LNCaP clone FGC (cell line): ENCODE results near the gene TNK2.
"Not testable (repeated sequence)": the region's sequence is repeated elsewhere in the genome, so short reads cannot be mapped to it uniquely, and the experiment has no call there.

Source experiments
- DNase-seq: peaks from one replicate; pipeline ENCODE4 v3.0.0-alpha.2; 2011; ENCODE audit warnings: low read depth
- H3K4me3 ChIP-seq: 2 replicates; pipeline ENCODE4 v1.5.1; 2011; ENCODE audit warnings: mild to moderate bottlenecking, low read depth, low read length, control low read depth
- TF ChIP-seq, protein P1 (sequence below): IDR thresholded peaks from 2 replicates; pipeline ENCODE4 v1.5.1; 2012; ENCODE audit warnings: mild to moderate bottlenecking; ENCODE audit not compliant: control insufficient read depth, insufficient read depth; ENCODE audit errors: extremely low read depth

The TNK2 gene

DNA sequence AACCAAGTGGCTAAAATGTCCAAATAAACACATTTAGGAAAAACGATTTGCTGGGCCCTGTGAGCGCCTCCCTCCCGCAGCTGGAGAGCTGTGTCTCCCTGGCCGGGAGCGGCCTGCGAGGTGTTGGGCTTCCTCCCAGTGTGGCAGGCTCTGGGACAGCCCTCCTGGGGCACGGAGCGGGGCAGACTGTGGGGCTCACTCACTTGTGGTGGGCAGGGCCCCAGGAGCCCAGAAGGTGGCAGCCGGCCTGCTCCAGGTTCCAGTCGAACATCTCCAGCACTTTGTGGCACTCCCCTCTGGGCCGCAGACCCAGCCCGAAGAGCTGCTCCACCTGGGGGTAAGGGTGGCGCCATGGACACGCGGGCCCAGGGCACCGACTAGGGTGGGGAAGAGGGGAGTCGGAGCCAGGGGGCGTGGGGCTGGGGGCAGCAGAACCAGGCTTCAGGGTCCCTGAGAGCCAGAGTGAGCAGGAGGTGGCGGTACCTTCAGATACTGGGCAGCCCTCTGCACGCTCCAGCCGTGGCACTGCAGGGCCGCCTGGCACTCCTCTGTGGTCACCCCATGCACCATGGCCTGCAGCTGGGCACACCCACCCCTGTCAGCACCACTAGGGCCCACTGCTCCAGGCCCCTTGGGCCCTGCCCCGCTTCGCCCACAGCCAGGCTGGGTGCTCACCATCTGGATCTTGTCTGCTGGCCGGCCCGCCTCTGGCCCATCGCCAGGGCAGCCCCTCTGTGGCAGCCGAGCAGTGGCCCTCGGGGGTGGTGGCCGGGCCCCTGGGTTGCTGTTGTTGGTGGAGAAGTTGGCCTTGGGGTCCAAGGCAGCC, 41.5 kb downstream of the TNK2 start:
- no peak overlapping the region for H3K4me3 ChIP-seq
- TF ChIP-seq, protein P1, sequence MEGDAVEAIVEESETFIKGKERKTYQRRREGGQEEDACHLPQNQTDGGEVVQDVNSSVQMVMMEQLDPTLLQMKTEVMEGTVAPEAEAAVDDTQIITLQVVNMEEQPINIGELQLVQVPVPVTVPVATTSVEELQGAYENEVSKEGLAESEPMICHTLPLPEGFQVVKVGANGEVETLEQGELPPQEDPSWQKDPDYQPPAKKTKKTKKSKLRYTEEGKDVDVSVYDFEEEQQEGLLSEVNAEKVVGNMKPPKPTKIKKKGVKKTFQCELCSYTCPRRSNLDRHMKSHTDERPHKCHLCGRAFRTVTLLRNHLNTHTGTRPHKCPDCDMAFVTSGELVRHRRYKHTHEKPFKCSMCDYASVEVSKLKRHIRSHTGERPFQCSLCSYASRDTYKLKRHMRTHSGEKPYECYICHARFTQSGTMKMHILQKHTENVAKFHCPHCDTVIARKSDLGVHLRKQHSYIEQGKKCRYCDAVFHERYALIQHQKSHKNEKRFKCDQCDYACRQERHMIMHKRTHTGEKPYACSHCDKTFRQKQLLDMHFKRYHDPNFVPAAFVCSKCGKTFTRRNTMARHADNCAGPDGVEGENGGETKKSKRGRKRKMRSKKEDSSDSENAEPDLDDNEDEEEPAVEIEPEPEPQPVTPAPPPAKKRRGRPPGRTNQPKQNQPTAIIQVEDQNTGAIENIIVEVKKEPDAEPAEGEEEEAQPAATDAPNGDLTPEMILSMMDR = no peak
- DNase-seq = no peak

GRCh38 chr3:195865752-195866151, 42.6 kb downstream of the TNK2 start:
- H3K4me3 ChIP-seq = no peak overlapping the region
- no peak for DNase-seq
- TF ChIP-seq, protein P1 = no peak

GRCh38 chr3:195863121-195864061, 45.0 kb downstream of the TNK2 start:
- no peak overlapping the region for H3K4me3 ChIP-seq
- TF ChIP-seq, protein P1 = peak; percentile 89
- DNase-seq = no peak

DNA sequence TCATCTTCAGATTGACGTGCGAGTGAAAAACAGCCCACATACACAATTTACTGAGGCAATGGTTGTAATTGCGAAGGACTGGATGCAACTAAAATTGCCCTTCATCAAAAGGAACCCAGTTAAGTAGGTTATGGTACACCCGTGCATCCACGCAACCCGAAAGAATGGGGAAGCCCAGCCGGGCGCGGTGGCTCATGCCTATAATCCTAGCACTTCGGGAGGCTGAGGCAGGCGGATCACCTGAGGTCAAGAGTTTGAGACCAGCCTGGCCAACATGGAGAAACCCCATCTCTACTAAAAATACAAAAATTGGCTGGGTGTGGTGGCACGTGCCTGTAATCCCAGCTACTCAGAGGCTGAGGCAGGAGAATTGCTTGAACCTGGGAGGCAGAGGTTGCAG, 46.0 kb downstream of the TNK2 start:
- H3K4me3 ChIP-seq, DNase-seq: not testable (repeated sequence)

DNA sequence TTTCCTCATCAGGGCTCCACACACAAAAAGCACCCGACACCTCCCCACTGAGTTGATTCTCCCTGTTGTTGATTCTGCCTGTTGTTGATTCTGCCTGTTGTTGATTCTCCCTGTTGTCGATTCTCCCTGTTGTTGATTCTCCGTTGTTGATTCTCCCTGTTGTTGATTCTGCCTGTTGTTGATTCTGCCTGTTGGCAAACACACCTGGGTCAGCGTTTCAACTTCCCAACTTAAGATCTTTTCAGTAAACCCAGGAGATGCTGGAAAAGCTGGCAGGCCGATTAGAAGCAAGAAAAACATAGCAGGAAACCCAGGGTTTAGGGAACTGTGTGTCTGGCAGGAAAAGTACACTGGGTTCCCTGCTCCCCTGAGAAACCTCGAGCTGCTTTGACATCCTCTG, 47.9 kb downstream of the TNK2 start:
- H3K4me3 ChIP-seq = no peak overlapping the region
- peak; percentile 78 for DNase-seq
- TF ChIP-seq, protein P1 = no peak

DNA sequence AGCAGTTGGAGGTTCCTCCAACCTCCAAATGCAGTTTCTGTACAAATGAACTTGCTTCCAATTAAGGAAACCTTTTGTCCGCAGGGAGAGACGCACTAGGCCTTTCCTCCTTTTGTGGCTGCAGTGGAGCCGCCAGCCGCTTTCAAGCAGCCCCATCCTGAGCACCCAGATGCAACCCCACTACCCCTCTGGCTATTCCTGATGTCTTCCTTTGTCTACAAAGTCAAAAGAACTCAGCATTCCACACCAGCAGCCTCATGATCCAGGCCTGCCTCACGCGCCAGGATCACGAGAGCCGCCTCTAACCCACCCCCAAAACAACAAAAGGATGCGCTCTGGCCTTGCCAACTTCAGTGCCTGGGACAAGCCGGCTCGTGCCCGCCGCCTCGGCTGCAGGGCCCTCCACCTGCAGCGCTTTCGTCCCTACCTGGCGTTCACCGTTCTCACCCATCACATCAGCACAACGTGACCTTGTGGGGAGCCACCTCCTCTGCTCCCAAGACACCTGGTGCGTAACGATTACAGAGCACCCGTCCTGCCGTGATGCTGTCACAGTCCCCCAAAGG, 48.4 kb downstream of the TNK2 start:
- TF ChIP-seq, protein P1 = no peak
- no peak overlapping the region for H3K4me3 ChIP-seq
- no peak for DNase-seq

- no peak overlapping the region for H3K4me3 ChIP-seq
- TF ChIP-seq, protein P1 = peak; percentile 92
- DNase-seq = no peak
These were observed 49.1 kb downstream of the TNK2 start for GRCh38 chr3:195859061-195859845.
